HEK293 (cell line): ENCODE measurements around the gene ARHGAP25.

Experiments used
- CTCF ChIA-PET: fragments of 350-600 bp; formaldehyde crosslinking; extraction: SDS; loops from one replicate; lab custom pipeline; 2021; ENCODE audit warnings: antibody characterized with exemption; lab: Yijun Ruan, JAX
- POLR2A ChIA-PET: fragments of 300-600 bp; formaldehyde crosslinking; extraction: SDS; loops from one replicate; lab custom pipeline; 2020; ENCODE audit warnings: antibody characterized with exemption, inconsistent platforms; lab: Yijun Ruan, JAX
- H3K27ac ChIP-seq: fragments of 200-500 bp; sonication (Bioruptor generic); 2 replicates; pipeline ENCODE4 v1.5.1; 2014; ENCODE audit warnings: low read depth, low read length, control low read depth, inconsistent platforms; ENCODE audit errors: extremely low read depth
- H3K36me3 ChIP-seq, 2 experiments: fragments of 200-500 bp in 1 of 2; sonication (Bioruptor generic) in 1 of 2; 1 replicate in 1 of 2; 2 replicates in 1 of 2; pipeline ENCODE4 v1.5.1; 2014 to 2017; ENCODE audit warnings: inconsistent platforms in 2 of 2, low read length in 2 of 2; ENCODE audit not compliant: control insufficient read depth in 2 of 2, insufficient read depth in 1 of 2
- H3K4me1 ChIP-seq: fragments of 200-500 bp; sonication (Bioruptor generic); 2 replicates; pipeline ENCODE4 v1.5.1; 2014; ENCODE audit warnings: mild to moderate bottlenecking, low read length, inconsistent platforms; ENCODE audit not compliant: control insufficient read depth, insufficient read depth
- H3K4me3 ChIP-seq: 2 replicates; pipeline ENCODE4 v1.5.1; 2011; ENCODE audit warnings: low read depth, mild to moderate bottlenecking, control low read depth, low read length, moderate library complexity
- H3K9me3 ChIP-seq: fragments of 200-500 bp; sonication (Bioruptor generic); 2 replicates; pipeline ENCODE4 v1.5.1; 2014; ENCODE audit warnings: low read depth, low read length, inconsistent platforms; ENCODE audit not compliant: control insufficient read depth, insufficient read depth
- BCL11A ChIP-seq: fragments of 450-650 bp; formaldehyde crosslinking; IDR thresholded peaks from 2 replicates; pipeline ENCODE4 v1.5.1; 2016; ENCODE audit warnings: low read depth, missing biosample characterization, missing genetic modification characterization
- HOXC10 ChIP-seq: sonication (generic); formaldehyde crosslinking; IDR thresholded peaks from 2 replicates; pipeline ENCODE4 v1.8.1; 2023; ENCODE audit warnings: mild to moderate bottlenecking, missing genetic modification reagents
- KLF17 ChIP-seq: fragments of 450-650 bp; formaldehyde crosslinking; IDR thresholded peaks from 2 replicates; pipeline ENCODE4 v1.5.1; 2016; ENCODE audit warnings: missing biosample characterization, missing genetic modification characterization
- KLF8 ChIP-seq: fragments of 450-650 bp; formaldehyde crosslinking; IDR thresholded peaks from 2 replicates; pipeline ENCODE4 v1.5.1; 2016; ENCODE audit warnings: missing biosample characterization, missing genetic modification characterization
- SCRT1 ChIP-seq: fragments of 450-650 bp; formaldehyde crosslinking; IDR thresholded peaks from 2 replicates; pipeline ENCODE4 v1.5.1; 2016; ENCODE audit warnings: missing biosample characterization, missing genetic modification characterization, borderline replicate concordance
- ZBTB1 ChIP-seq: fragments of 450-650 bp; formaldehyde crosslinking; IDR thresholded peaks from 2 replicates; pipeline ENCODE4 v1.5.1; 2016; ENCODE audit warnings: missing biosample characterization, missing genetic modification characterization
- ZBTB17 ChIP-seq: fragments of 450-650 bp; formaldehyde crosslinking; IDR thresholded peaks from 2 replicates; pipeline ENCODE4 v1.5.1; 2016; ENCODE audit warnings: missing biosample characterization, missing genetic modification characterization
- ZFHX2 ChIP-seq: fragments of 450-650 bp; formaldehyde crosslinking; conservative IDR thresholded peaks from 2 replicates; pipeline ENCODE4 v1.5.1; 2016; ENCODE audit warnings: missing biosample characterization, missing genetic modification characterization
- ZNF114 ChIP-seq: fragments of 450-650 bp; formaldehyde crosslinking; IDR thresholded peaks from 2 replicates; pipeline ENCODE4 v1.5.0; 2017; ENCODE audit warnings: missing biosample characterization, missing genetic modification characterization
- ZNF16 ChIP-seq: fragments of 450-650 bp; formaldehyde crosslinking; IDR thresholded peaks from 2 replicates; pipeline ENCODE4 v1.5.1; 2016; ENCODE audit warnings: low read depth, missing biosample characterization, missing genetic modification characterization
- ZNF221 ChIP-seq: fragments of 450-650 bp; formaldehyde crosslinking; IDR thresholded peaks from 2 replicates; pipeline ENCODE4 v1.5.1; 2017; ENCODE audit warnings: missing biosample characterization, missing genetic modification characterization, borderline replicate concordance
- ZNF26 ChIP-seq: fragments of 450-650 bp; formaldehyde crosslinking; IDR thresholded peaks from 2 replicates; pipeline ENCODE4 v1.5.1; 2016; ENCODE audit warnings: missing biosample characterization, missing genetic modification characterization
- ZNF354C ChIP-seq: fragments of 450-650 bp; formaldehyde crosslinking; IDR thresholded peaks from 2 replicates; pipeline ENCODE4 v1.5.1; 2016; ENCODE audit warnings: missing biosample characterization, missing genetic modification characterization, low read depth, borderline replicate concordance
- ZNF449 ChIP-seq: fragments of 450-650 bp; formaldehyde crosslinking; IDR thresholded peaks from 2 replicates; pipeline ENCODE4 v1.5.1; 2017; ENCODE audit warnings: missing biosample characterization, mild to moderate bottlenecking, missing genetic modification characterization, moderate library complexity
- ZNF473 ChIP-seq: fragments of 450-650 bp; formaldehyde crosslinking; IDR thresholded peaks from 2 replicates; pipeline ENCODE4 v1.5.1; 2017; ENCODE audit warnings: missing biosample characterization, missing genetic modification characterization
- ZNF518A ChIP-seq: fragments of 450-650 bp; formaldehyde crosslinking; conservative IDR thresholded peaks from 2 replicates; pipeline ENCODE4 v1.5.1; 2016; ENCODE audit warnings: low read depth, missing biosample characterization, missing genetic modification characterization
- ZNF530 ChIP-seq: fragments of 450-650 bp; formaldehyde crosslinking; IDR thresholded peaks from 2 replicates; pipeline ENCODE4 v1.5.1; 2016; ENCODE audit warnings: low read depth, missing biosample characterization, missing genetic modification characterization
- ZNF560 ChIP-seq: fragments of 450-650 bp; formaldehyde crosslinking; IDR thresholded peaks from 2 replicates; pipeline ENCODE4 v1.5.1; 2017; ENCODE audit warnings: missing biosample characterization, missing genetic modification characterization, borderline replicate concordance
- ZNF692 ChIP-seq: fragments of 450-650 bp; formaldehyde crosslinking; IDR thresholded peaks from 2 replicates; pipeline ENCODE4 v1.5.1; 2016; ENCODE audit warnings: missing biosample characterization, missing genetic modification characterization

ARHGAP25 gene

GRCh38 chr2:68753318-68753717, 18.7 kb downstream of the ARHGAP25 start:
- H3K36me3 ChIP-seq = no peaks in the 10 kb centered on the region
- ChIA-PET CTCF (interaction anchor here (0.6 to 5.3 kb wide), 12 partner anchors 10 to 1541 kb away, joined by 3 to 130 read pairs (median 4); no protein-coding TSS in a partner anchor), POLR2A (interaction anchor here (0.7 kb wide), 1 partner anchor 65 kb away, joined by 3 read pairs; no protein-coding TSS in a partner anchor)

More at GRCh38 chr2:68753318-68753717, 18.7 kb downstream of the ARHGAP25 start:
- no peak overlapping the region for H3K4me3 ChIP-seq
- H3K9me3 ChIP-seq = no peaks in the 10 kb centered on the region
- no peak for TF ChIP-seq ZBTB1 (tag by site-specific recombination)
- no peak for TF ChIP-seq HOXC10 (CRISPR knock-in tag)
- TF ChIP-seq ZNF692 (tag by site-specific recombination) = no peak
- TF ChIP-seq BCL11A (tag by site-specific recombination) = no peak
- no peak for TF ChIP-seq ZNF518A (tag by site-specific recombination)
- no peak for TF ChIP-seq KLF17 (tag by site-specific recombination)
- TF ChIP-seq ZFHX2 (tag by site-specific recombination) = no peak
- no peak for TF ChIP-seq SCRT1 (tag by site-specific recombination)
- no peak for TF ChIP-seq ZNF354C (tag by site-specific recombination)
- TF ChIP-seq ZNF449 = no peak
- no peak for TF ChIP-seq KLF8 (tag by site-specific recombination)
- no peak for TF ChIP-seq ZNF16 (tag by site-specific recombination)
- TF ChIP-seq ZNF530 (tag by site-specific recombination) = no peak
- no peak for TF ChIP-seq ZNF114 (tag by site-specific recombination)
- TF ChIP-seq ZBTB17 = no peak
- TF ChIP-seq ZNF473 (tag by site-specific recombination) = no peak
- TF ChIP-seq ZNF221 (tag by site-specific recombination) = no peak
- TF ChIP-seq ZNF560 (tag by site-specific recombination) = no peak
- no peak for TF ChIP-seq ZNF26 (tag by site-specific recombination)
- no peak overlapping the region for H3K27ac ChIP-seq
- H3K4me1 ChIP-seq = no peaks in the 10 kb centered on the region
